Esophagus (tissue), 2 donors: ENCODE results near the gene MYO10. TPM values are rescaled to one million over a fixed set of nuclear protein-coding genes. Genes with fewer than 3 reads are reported as not detected.

ENCODE experiments used
- H3K27ac ChIP-seq, 2 donors: one replicate each; pipeline ENCODE4 v1.5.1; 2013; ENCODE audit warnings: low read depth in 2 of 2, mild to moderate bottlenecking in 2 of 2, inconsistent platforms in 1 of 2, low read length in 1 of 2, moderate library complexity in 1 of 2
- H3K27me3 ChIP-seq, 2 donors: one replicate each; pipeline ENCODE4 v1.6.1; 2013; ENCODE audit warnings: low read length in 2 of 2, control low read depth in 1 of 2, mild to moderate bottlenecking in 1 of 2; ENCODE audit not compliant: insufficient read depth in 2 of 2, control insufficient read depth in 1 of 2
- H3K36me3 ChIP-seq, 2 donors: one replicate each; pipeline ENCODE4 v1.6.1; 2013; ENCODE audit warnings: low read length in 1 of 2; ENCODE audit not compliant: control insufficient read depth in 2 of 2, insufficient read depth in 2 of 2
- H3K4me1 ChIP-seq, 2 donors: one replicate each; pipeline ENCODE4 v1.6.1; 2013; ENCODE audit warnings: low read length in 1 of 2; ENCODE audit not compliant: control insufficient read depth in 2 of 2, insufficient read depth in 2 of 2
- H3K4me3 ChIP-seq, 2 donors: one replicate each; pipeline ENCODE4 v1.5.1; 2013; ENCODE audit warnings: low read length in 2 of 2, mild to moderate bottlenecking in 2 of 2, low read depth in 1 of 2, moderate library complexity in 1 of 2
- H3K9me3 ChIP-seq, 2 donors: one replicate each; pipeline ENCODE4 v1.6.1; 2013; ENCODE audit warnings: mild to moderate bottlenecking in 2 of 2, low read depth in 1 of 2, low read length in 1 of 2, moderate library complexity in 1 of 2; ENCODE audit not compliant: control insufficient read depth in 2 of 2, insufficient read depth in 1 of 2
- WGBS, 2 donors: extraction: QIAGEN DNeasy Blood & Tissue Kit; methylation state at CpG; one replicate each; pipeline ENCODE4 v1.1.7; 2013; 5-methylcytosine and 5-hydroxymethylcytosine counted together
- polyA plus RNA-seq, 2 donors: library from polyadenylated mRNA; stranded (reverse); fragments of 200-250 nt; gene quantifications; one replicate each; pipeline ENCODE4 v1.2.3, GENCODE V29; 2013
- donor health status: healthy with polysubstance abuse.
- donor health status: Bipolar disorder and iron deficiency.

MYO10 gene
- polyA plus RNA-seq, 2 donors, result 5.8 to 5.9 TPM

- H3K27me3 ChIP-seq, result no peaks in the 10 kb centered on the region
- H3K4me3 ChIP-seq, result no peak overlapping the region
- no peaks in the 10 kb centered on the region for H3K9me3 ChIP-seq
- H3K36me3 ChIP-seq, result no peaks in the 10 kb centered on the region
- H3K27ac ChIP-seq, result no peak overlapping the region
- H3K4me1 ChIP-seq, result peaks cover 0 to 6% of the 10 kb centered on the region in 2 donors
Observed at GRCh38 chr5:16859346-16859745, 76.7 kb downstream of the MYO10 start.

GRCh38 chr5:16858151-16858550 lies 77.9 kb downstream of the MYO10 start:
- Histone ChIP-seq H3K27me3 (no peaks in the 10 kb centered on the region), H3K36me3 (no peaks in the 10 kb centered on the region), H3K9me3 (no peaks in the 10 kb centered on the region), H3K4me3 (no peak overlapping the region), H3K4me1 (peaks cover 0 to 6% of the 10 kb centered on the region in 2 donors), H3K27ac (no peak overlapping the region)
- whole genome bisulfite sequencing, 2 donors, result 72 to 84% methylated on average over 6 of the region's 6 CpGs

DNA sequence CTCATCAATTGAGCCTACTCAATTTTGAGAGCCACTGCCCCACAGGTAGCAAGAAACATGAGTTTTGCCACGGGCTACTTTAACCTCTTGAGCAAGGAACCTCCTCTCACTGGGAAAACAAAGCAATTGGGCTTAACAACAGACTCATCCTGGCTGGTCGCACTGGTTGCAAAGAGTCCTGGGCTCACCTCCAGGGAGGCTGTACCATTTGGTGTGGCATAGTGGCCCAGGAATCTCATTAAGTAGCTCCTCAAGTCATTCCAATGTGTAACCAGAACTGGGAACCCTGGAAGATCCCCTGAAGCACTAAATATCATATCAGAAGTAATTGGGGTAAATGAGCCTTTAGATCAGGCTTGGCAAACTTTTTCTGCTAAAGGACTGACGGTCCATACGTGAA lies 78.5 kb downstream of the MYO10 start:
- peaks cover 0 to 6% of the 10 kb centered on the region in 2 donors for H3K4me1 ChIP-seq
- no peaks in the 10 kb centered on the region for H3K27me3 ChIP-seq
- H3K4me3 ChIP-seq, result no peak overlapping the region
- peak overlapping the region; percentile 8 to 40 for H3K27ac ChIP-seq
- no peaks in the 10 kb centered on the region for H3K9me3 ChIP-seq
- 74 to 79% methylated on average over 4 of the region's 4 CpGs for WGBS, 2 donors
- H3K36me3 ChIP-seq, result no peaks in the 10 kb centered on the region

DNA sequence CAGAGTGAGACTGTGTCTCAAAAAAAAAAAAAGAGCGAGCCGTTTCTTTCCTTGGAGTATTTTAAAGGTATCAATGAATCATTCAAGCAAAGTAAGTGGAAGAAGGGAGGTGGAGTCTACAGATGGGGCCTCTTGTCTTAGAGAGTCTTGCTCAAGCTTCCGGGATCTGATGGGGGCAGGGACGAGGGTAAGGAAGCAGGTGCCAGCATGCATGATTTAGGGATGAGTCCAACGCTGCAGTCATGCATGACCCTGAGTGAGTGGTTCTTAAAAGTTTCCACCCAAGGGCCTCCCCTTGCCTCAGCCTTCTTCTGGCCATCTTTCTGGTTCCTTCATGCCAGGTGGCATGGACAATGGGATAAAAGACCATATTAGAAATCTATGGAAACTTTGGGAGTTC lies 79.6 kb downstream of the MYO10 start:
- Histone ChIP-seq H3K4me3 (no peak overlapping the region), H3K9me3 (no peaks in the 10 kb centered on the region), H3K27me3 (no peaks in the 10 kb centered on the region), H3K27ac (no peak overlapping the region), H3K36me3 (no peaks in the 10 kb centered on the region), H3K4me1 (peaks cover 0 to 6% of the 10 kb centered on the region in 2 donors)
- 58 to 72% methylated on average over 5 of the region's 5 CpGs for WGBS, 2 donors

DNA sequence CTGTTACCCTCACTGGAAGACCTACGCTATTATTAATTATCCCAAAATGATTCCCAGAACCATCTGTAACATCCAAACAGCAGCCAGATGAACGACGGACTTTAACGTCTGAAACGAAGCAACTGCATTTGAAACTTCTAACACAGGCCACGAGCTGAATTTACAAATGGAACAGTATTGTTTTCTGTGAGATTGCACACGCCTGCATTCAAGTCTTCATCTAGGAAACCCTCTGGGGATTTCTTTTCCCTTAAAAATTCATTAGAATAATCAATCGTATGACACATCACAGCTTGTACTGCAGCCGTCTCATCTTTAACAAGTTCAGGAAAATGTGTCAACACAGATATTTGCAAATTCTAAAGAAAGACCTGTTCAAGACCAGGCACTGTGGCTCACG lies 80.2 kb downstream of the MYO10 start:
- Histone ChIP-seq H3K27ac (peak overlapping the region; percentile 19 to 49), H3K4me3 (no peak overlapping the region), H3K9me3 (no peaks in the 10 kb centered on the region), H3K27me3 (no peaks in the 10 kb centered on the region), H3K36me3 (no peaks in the 10 kb centered on the region), H3K4me1 (peaks cover 0 to 6% of the 10 kb centered on the region in 2 donors)
- 61 to 68% methylated on average over 10 of the region's 10 CpGs for WGBS, 2 donors

DNA sequence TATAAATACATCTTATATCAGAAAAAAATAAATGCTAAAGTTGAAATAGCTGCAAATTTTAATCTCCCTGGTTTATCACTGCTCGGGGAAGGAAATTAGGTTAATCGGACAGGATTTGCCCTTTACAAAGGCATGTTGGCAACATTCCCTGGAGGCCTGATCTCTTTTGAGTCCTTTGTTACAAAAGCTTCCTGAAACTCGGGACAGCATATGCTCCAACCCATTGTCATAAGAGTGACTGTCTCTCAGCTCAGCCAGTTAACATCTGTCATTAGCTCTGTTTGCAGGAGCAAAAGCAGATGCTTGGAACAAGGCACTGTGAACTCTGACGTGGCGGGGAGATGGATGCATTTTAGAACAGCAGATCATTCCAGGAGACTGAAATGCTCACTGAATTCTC lies 80.6 kb downstream of the MYO10 start:
- Histone ChIP-seq H3K36me3 (no peaks in the 10 kb centered on the region), H3K27ac (peak overlapping the region in 1 of 2 donors; percentile 49), H3K9me3 (no peaks in the 10 kb centered on the region), H3K4me1 (peaks cover 0 to 6% of the 10 kb centered on the region in 2 donors), H3K27me3 (no peaks in the 10 kb centered on the region), H3K4me3 (no peak overlapping the region)
- WGBS, 2 donors, result 29 to 34% methylated on average over 5 of the region's 5 CpGs

DNA sequence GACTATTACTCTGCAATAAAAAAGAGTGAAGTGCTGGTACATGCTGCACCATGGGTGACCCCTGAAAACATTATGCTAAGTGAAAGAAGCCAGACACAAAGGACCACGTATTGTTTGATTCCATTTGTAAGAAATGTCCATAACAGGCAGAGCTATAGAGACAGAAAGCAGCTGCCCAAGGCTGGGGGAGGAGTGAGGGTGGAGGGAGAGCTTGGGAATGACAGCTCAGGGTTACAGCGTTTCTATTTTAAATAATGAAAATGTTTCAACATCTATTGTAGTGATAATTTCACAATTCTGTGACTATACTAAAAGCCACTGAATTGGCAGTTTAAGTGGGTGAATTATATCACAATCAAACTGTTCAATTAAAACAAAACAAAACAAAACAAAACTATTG lies 81.7 kb downstream of the MYO10 start:
- H3K4me1 ChIP-seq, result peaks cover 0 to 6% of the 10 kb centered on the region in 2 donors
- no peaks in the 10 kb centered on the region for H3K27me3 ChIP-seq
- H3K9me3 ChIP-seq, result no peaks in the 10 kb centered on the region
- H3K4me3 ChIP-seq, result no peak overlapping the region
- no peak overlapping the region for H3K27ac ChIP-seq
- whole genome bisulfite sequencing, 2 donors, result 60 to 61% methylated on average over 2 of the region's 2 CpGs
- no peaks in the 10 kb centered on the region for H3K36me3 ChIP-seq

- WGBS, 2 donors, result 89 to 97% methylated on average over 4 of the region's 4 CpGs
- Histone ChIP-seq H3K4me1 (peaks cover 0 to 6% of the 10 kb centered on the region in 2 donors), H3K9me3 (no peaks in the 10 kb centered on the region), H3K36me3 (no peaks in the 10 kb centered on the region), H3K27ac (no peak overlapping the region), H3K4me3 (no peak overlapping the region), H3K27me3 (no peaks in the 10 kb centered on the region)
Observed at GRCh38 chr5:16853518-16853917, 82.6 kb downstream of the MYO10 start.

DNA sequence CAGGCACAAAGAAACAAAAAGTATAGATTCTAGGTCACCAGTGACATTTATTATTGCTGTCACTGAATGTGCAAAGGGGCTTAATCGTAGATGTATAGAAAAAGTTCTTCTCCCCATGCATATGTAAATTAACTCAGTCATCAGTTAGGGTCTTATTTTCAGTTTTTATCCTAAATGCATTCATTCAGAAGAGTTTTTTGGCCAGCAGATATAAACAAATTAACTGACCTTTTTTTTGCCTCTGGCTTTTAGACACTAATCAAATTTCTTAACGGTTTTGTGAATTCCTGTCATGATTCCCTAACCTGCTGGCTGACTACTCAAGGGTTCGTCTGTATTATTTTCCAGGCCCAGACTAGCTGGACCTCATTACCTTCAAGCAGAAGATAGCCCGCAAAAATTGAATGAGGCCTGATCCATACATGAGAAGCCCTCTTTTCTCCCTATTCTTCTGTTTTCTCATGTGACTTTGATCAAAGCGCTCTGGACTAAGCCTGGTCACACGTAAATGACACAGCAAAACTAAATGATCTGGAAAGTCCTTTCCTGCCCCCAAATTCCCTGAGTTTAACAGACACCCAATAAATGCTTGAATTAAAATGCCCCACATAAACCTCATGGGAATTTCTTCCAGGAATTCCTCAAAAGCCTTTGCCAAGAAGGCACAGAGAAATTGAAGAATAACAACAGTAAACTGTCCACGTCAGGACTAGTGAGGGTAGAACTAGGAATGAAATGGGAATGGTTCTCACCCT lies 83.7 kb downstream of the MYO10 start:
- WGBS, 2 donors, result 79 to 83% methylated on average over 7 of the region's 7 CpGs
- no peak overlapping the region for H3K27ac ChIP-seq
- no peak overlapping the region for H3K4me3 ChIP-seq
- H3K4me1 ChIP-seq, result peaks cover 0 to 6% of the 10 kb centered on the region in 2 donors
- H3K9me3 ChIP-seq, result no peaks in the 10 kb centered on the region
- H3K27me3 ChIP-seq, result no peaks in the 10 kb centered on the region
- no peaks in the 10 kb centered on the region for H3K36me3 ChIP-seq

- H3K27ac ChIP-seq, result no peak overlapping the region
- no peaks in the 10 kb centered on the region for H3K4me1 ChIP-seq
- no peaks in the 10 kb centered on the region for H3K9me3 ChIP-seq
- 95 to 96% methylated on average over 4 of the region's 4 CpGs for WGBS, 2 donors
- no peaks in the 10 kb centered on the region for H3K27me3 ChIP-seq
- no peaks in the 10 kb centered on the region for H3K36me3 ChIP-seq
- no peak overlapping the region for H3K4me3 ChIP-seq
Observed at GRCh38 chr5:16849775-16850174, 86.3 kb downstream of the MYO10 start.
